Stimulated activated CD4-positive, alpha-beta T cell treated with anti-CD3 and anti-CD28 coated beads, Interleukin-1b, Interleukin-23, amount 100 ng/mL, for 4 hours (primary cell): Measurements from ENCODE around the gene C10orf71.

ENCODE experiments used
- DNase-seq, 2 donors: peaks; one replicate each; pipeline ENCODE4 v3.0.0-alpha.2; 2020; ENCODE audit warnings: low read depth in 2 of 2

The C10orf71 gene

DNA sequence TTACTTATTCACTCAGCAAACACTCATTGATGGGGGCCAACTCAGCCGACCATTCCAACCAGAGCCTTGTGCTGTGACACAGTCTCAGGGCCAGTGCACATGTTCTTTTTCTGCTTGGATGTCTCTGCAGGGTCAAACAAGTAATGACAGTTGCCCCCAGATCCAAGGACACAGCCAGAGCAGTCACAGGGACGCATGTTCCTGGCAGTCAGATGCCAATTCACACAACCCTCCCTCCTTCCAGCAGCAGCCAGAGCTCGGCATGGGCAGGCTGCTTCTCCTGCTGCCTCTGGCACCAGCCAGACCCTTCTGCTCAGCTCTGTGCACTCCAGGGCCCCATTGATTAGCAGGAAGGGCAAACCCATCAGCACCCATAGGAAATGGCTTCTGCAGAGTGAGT, 76.6 kb downstream of the C10orf71 start:
- no peak for DNase-seq
